B cell (primary cell): ENCODE results near the gene ZDHHC7. TPM values are rescaled to one million over a fixed set of nuclear protein-coding genes. Genes with fewer than 3 reads are reported as not detected.

ENCODE experiments used
- ATAC-seq: fragments of 200-7000 bp; cut with Tn5 transposase; one replicate; pipeline ENCODE4 v1.10.0; 2021; ENCODE audit warnings: low read depth, mild to moderate bottlenecking, moderate number of reproducible peaks, moderate library complexity
- CTCF ChIA-PET: fragments of 350-600 bp; sonication (Branson Sonifier 250); formaldehyde crosslinking; loops from one replicate; lab custom pipeline; 2021; ENCODE audit warnings: antibody characterized with exemption, inconsistent platforms; lab: Charles Lee
- POLR2A ChIA-PET: fragments of 350-600 bp; sonication (Branson Sonifier 250); formaldehyde crosslinking; loops from one replicate; lab custom pipeline; 2021; ENCODE audit warnings: antibody characterized with exemption; lab: Charles Lee
- DNase-seq: peaks from one replicate; pipeline ENCODE4 v3.0.0; 2013
- H2AFZ ChIP-seq: 2 replicates; pipeline ENCODE4 v1.6.1; 2012; ENCODE audit warnings: mild to moderate bottlenecking, low read depth, low read length; ENCODE audit not compliant: insufficient read depth, poor library complexity, severe bottlenecking
- H3K27ac ChIP-seq, 2 donors: 1 replicate in 1 of 2; 2 replicates in 1 of 2; pipeline ENCODE4 v1.5.1; 2012 to 2013; ENCODE audit warnings: low read length in 2 of 2, mild to moderate bottlenecking in 2 of 2, moderate library complexity in 1 of 2
- H3K27me3 ChIP-seq, 4 experiments: fragments of 200-600 bp in 1 of 4; sonication (generic) in 1 of 4; replicated peaks in 1 of 4; 1 replicate in 2 of 4; 2 replicates in 2 of 4; pipeline versions ENCODE4 v1.6.1 to v1.7.0; 2013 to 2016; ENCODE audit warnings: low read length in 3 of 4, mild to moderate bottlenecking in 2 of 4, mixed read lengths in 1 of 4, moderate library complexity in 1 of 4; ENCODE audit not compliant: insufficient read depth in 4 of 4, control insufficient read depth in 3 of 4; ENCODE audit errors: control extremely low read depth in 1 of 4
- H3K36me3 ChIP-seq, 2 experiments: replicated peaks in 1 of 2; 1 replicate in 1 of 2; 2 replicates in 1 of 2; pipeline versions ENCODE4 v1.6.1 to v1.7.1; 2013; ENCODE audit warnings: low read length in 1 of 2; ENCODE audit not compliant: insufficient read depth in 2 of 2, control insufficient read depth in 1 of 2; ENCODE audit errors: control extremely low read depth in 1 of 2, extremely low read depth in 1 of 2
- H3K4me1 ChIP-seq, 2 donors: fragments of 200-600 bp in 1 of 2; sonication (generic) in 1 of 2; 1 replicate in 1 of 2; 2 replicates in 1 of 2; pipeline versions ENCODE4 v1.5.1 to v1.6.1; 2013 to 2017; ENCODE audit warnings: low read length in 2 of 2; ENCODE audit not compliant: control insufficient read depth in 2 of 2, insufficient read depth in 2 of 2
- H3K4me2 ChIP-seq: replicated peaks from 2 replicates; pipeline ENCODE3; 2012; ENCODE audit warnings: mild to moderate bottlenecking, low read depth, low read length; ENCODE audit not compliant: poor library complexity, severe bottlenecking
- H3K4me3 ChIP-seq, 5 experiments: fragments of 200-600 bp in 1 of 5; sonication (generic) in 1 of 5; 1 replicate in 3 of 5; 2 replicates in 2 of 5; pipeline versions ENCODE4 v1.5.1 to v1.7.0; 2011 to 2016; ENCODE audit warnings: low read length in 4 of 5, mild to moderate bottlenecking in 4 of 5, low read depth in 2 of 5, control low read depth in 1 of 5, moderate library complexity in 1 of 5; ENCODE audit not compliant: insufficient read depth in 1 of 5; ENCODE audit errors: control extremely low read depth in 1 of 5, extremely low read depth in 1 of 5
- H3K79me2 ChIP-seq: fragments of 200-600 bp; sonication (generic); one replicate; pipeline ENCODE4 v1.6.0; 2016; ENCODE audit warnings: low read length; ENCODE audit not compliant: control insufficient read depth, insufficient read depth
- H3K9ac ChIP-seq: fragments of 200-600 bp; sonication (generic); 2 replicates; pipeline ENCODE4 v1.6.1; 2017; ENCODE audit warnings: mild to moderate bottlenecking, low read length, moderate library complexity
- H3K9me3 ChIP-seq, 3 donors: one replicate each; pipeline versions ENCODE4 v1.6.1 to v1.7.1; 2013; ENCODE audit warnings: low read length in 2 of 3; ENCODE audit not compliant: control insufficient read depth in 2 of 3, insufficient read depth in 1 of 3; ENCODE audit errors: control extremely low read depth in 1 of 3
- H4K20me1 ChIP-seq: 2 replicates; pipeline ENCODE4 v1.6.0; 2012; ENCODE audit warnings: mild to moderate bottlenecking, low read length; ENCODE audit not compliant: insufficient read depth, control insufficient read depth, poor library complexity, severe bottlenecking
- H3K27ac Mint-ChIP-seq: one replicate; pipeline ENCODE4 v1.8.0; 2021; ENCODE audit warnings: mixed read lengths
- H3K27me3 Mint-ChIP-seq: one replicate; pipeline ENCODE4 v1.8.0; 2021; ENCODE audit warnings: mixed read lengths
- H3K4me1 Mint-ChIP-seq: one replicate; pipeline ENCODE4 v1.8.0; 2021; ENCODE audit warnings: mixed read lengths
- H3K4me3 Mint-ChIP-seq: one replicate; pipeline ENCODE4 v1.8.0; 2021; ENCODE audit warnings: mixed read lengths
- H3K9me3 Mint-ChIP-seq: one replicate; pipeline ENCODE4 v1.8.0; 2022; ENCODE audit warnings: mixed read lengths; ENCODE audit not compliant: insufficient read depth
- EZH2 ChIP-seq: IDR thresholded peaks from 2 replicates; pipeline ENCODE4 v1.6.1; 2012; ENCODE audit warnings: borderline replicate concordance, low read depth, mild to moderate bottlenecking, moderate library complexity, low read length; ENCODE audit not compliant: insufficient read depth, poor library complexity, severe bottlenecking
- WGBS: methylation state at CpG from one replicate; pipeline ENCODE4 v1.1.5; 2013; ENCODE audit warnings: missing lambda C conversion rate; ENCODE audit not compliant: insufficient coverage; 5-methylcytosine and 5-hydroxymethylcytosine counted together
- intact Hi-C: fragments of 100-400 bp; cut with micrococcal nuclease; formaldehyde crosslinking; loops from one replicate; pipeline ENCODE4 v1.10.0; 2022
- polyA plus RNA-seq: library from polyadenylated mRNA; depleted of rRNA; stranded (reverse); fragments of >200 nt; gene quantifications from 2 replicates; pipeline ENCODE4 v1.2.3, GENCODE V29; 2012
- total RNA-seq, 2 donors: library from RNA; stranded (reverse); fragments of 120-200 nt in 1 of 2; gene quantifications; 1 replicate in 1 of 2; 2 replicates in 1 of 2; pipeline versions ENCODE4 v1.2.3 to v1.2.4, GENCODE V29; 2013 to 2022
- TF ChIP-seq, protein P1 (sequence below): fragments of 200-600 bp; IDR thresholded peaks from one replicate; pipeline ENCODE4 v1.8.0; 2022; ENCODE audit warnings: antibody characterized with exemption, mild to moderate bottlenecking

The ZDHHC7 gene
- total and polyA plus RNA-seq, 2 donors (not counting 1 experiment from before 2014, with no cell fraction given): 25.2 to 36.1 TPM

DNA sequence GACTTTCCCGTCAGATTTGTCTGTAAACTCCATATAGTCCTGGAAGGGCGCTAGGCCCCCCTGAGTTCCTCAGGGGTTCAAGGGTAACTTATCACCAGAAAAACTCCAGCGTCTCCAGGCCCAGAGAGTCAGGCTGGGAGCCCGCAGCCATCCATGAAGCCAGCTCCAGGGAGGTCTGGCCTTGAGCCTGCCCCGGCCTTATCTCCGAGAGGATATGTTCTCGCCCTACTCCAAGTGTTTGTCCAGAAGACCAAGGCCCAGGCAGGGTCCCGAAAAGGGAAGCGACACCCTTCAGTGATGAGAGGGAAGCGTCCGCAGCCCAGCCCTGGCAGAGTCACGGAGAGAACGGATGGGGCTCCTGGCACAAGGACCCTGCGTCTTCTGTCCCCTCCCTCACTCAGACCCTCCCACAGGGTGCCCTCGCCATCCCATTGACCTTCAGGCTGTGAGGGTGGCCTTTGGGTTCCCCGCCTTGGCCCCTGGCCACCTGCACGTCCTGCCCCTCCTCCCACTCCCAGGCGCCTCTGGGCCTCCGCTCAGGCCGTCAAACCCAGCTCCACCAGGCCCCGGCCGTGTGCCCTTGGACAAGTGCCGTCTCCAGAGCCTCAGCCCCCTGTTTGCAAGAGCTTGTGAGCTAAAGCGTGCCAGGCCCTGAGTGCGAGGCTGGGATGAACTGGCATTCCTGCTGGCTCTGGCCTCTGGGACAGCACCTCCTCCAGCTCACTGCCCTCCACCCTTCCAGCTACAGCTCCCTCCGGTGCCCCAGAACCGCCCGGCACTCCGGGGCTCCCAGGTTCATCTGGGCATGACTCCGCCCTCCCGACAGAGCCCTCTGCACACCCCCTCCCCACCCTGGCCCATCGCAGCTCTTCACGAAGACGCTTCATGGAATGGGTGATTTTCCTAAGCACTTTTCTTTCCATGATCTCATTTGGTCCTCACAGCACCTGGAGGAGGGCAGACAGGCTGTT is 83.4 kb downstream of the ZDHHC7 start:
- H3K27me3 ChIP-seq: no peaks in the 10 kb centered on the region
- H3K4me1 ChIP-seq: no peaks in the 10 kb centered on the region
- ChIA-PET CTCF (interaction anchor here (0.6 to 3.3 kb wide), 5 partner anchors 41 to 174 kb away, joined by 3 to 22 read pairs (median 7); no protein-coding TSS in a partner anchor), POLR2A (no interaction called here)
- no peak overlapping the region for H2AFZ ChIP-seq
- no peak overlapping the region for H3K4me3 ChIP-seq
- peaks cover 3% of the 10 kb centered on the region for H3K27me3 Mint-ChIP-seq
- H3K79me2 ChIP-seq: no peaks in the 10 kb centered on the region
- ATAC-seq: no peak
- whole genome bisulfite sequencing: 90% methylated on average over 29 of the region's 34 CpGs
- no peak overlapping the region for H3K9ac ChIP-seq
- H3K4me1 Mint-ChIP-seq: peaks cover 1% of the 10 kb centered on the region
- TF ChIP-seq EZH2: no peak
- TF ChIP-seq, protein P1, sequence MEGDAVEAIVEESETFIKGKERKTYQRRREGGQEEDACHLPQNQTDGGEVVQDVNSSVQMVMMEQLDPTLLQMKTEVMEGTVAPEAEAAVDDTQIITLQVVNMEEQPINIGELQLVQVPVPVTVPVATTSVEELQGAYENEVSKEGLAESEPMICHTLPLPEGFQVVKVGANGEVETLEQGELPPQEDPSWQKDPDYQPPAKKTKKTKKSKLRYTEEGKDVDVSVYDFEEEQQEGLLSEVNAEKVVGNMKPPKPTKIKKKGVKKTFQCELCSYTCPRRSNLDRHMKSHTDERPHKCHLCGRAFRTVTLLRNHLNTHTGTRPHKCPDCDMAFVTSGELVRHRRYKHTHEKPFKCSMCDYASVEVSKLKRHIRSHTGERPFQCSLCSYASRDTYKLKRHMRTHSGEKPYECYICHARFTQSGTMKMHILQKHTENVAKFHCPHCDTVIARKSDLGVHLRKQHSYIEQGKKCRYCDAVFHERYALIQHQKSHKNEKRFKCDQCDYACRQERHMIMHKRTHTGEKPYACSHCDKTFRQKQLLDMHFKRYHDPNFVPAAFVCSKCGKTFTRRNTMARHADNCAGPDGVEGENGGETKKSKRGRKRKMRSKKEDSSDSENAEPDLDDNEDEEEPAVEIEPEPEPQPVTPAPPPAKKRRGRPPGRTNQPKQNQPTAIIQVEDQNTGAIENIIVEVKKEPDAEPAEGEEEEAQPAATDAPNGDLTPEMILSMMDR: no peak
- H3K4me2 ChIP-seq: no peak overlapping the region
- no peak overlapping the region for H3K4me3 Mint-ChIP-seq
- H3K27ac ChIP-seq: no peak overlapping the region
- DNase-seq: no peak
- no peak overlapping the region for H3K27ac Mint-ChIP-seq
- H3K36me3 ChIP-seq: no peaks in the 10 kb centered on the region
- peaks cover 0 to 20% (median 0%) of the 10 kb centered on the region in 3 donors for H3K9me3 ChIP-seq
- H3K9me3 Mint-ChIP-seq: no peaks in the 10 kb centered on the region
- intact Hi-C loops: no loop called here
- no peaks in the 10 kb centered on the region for H4K20me1 ChIP-seq

DNA sequence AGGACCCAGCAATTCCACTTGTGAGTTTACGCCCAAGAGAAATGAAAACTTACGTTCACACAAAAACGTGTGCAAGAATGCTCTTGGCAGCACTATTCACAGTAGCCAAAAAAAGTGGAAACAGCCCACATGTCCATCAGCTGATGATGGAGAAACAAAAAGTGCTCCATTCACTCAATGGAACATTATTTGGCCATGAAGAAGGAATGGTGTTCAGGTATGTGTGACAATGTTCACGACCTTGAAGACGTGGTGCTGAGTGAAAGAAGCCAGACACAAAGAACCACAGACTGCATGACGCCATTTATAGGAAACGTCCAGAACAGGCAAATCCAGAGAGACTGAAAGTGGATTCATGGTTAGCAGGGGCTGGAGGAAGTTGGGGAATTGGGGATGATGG is 84.9 kb downstream of the ZDHHC7 start:
- ChIA-PET CTCF (interaction anchor here (1.6 to 3.3 kb wide), 5 partner anchors 8 to 160 kb away, joined by 3 to 22 read pairs (median 12); no protein-coding TSS in a partner anchor), POLR2A (no interaction called here)
- Mint-ChIP-seq H3K4me3 (no peak overlapping the region), H3K4me1 (peaks cover 1% of the 10 kb centered on the region), H3K9me3 (no peaks in the 10 kb centered on the region), H3K27ac (no peak overlapping the region), H3K27me3 (peaks cover 3% of the 10 kb centered on the region)
- intact Hi-C loops: no loop called here
- no peak overlapping the region for H2AFZ ChIP-seq
- H3K27ac ChIP-seq: no peak overlapping the region
- no peak overlapping the region for H3K4me3 ChIP-seq
- H3K79me2 ChIP-seq: no peaks in the 10 kb centered on the region
- ATAC-seq (no peak), DNase-seq (no peak)
- peaks cover 0 to 16% (median 0%) of the 10 kb centered on the region in 3 donors for H3K9me3 ChIP-seq
- H4K20me1 ChIP-seq: no peaks in the 10 kb centered on the region
- H3K4me1 ChIP-seq: no peaks in the 10 kb centered on the region
- H3K27me3 ChIP-seq: no peaks in the 10 kb centered on the region
- no peak overlapping the region for H3K9ac ChIP-seq
- H3K36me3 ChIP-seq: no peaks in the 10 kb centered on the region
- TF ChIP-seq EZH2: no peak
- TF ChIP-seq, protein P1: no peak
- WGBS: 58% methylated on average over 4 of the region's 7 CpGs
- no peak overlapping the region for H3K4me2 ChIP-seq
